ENCODE data around the gene MED23. TPM values are rescaled to one million over a fixed set of nuclear protein-coding genes. Genes with fewer than 3 reads are reported as not detected.

Gene MED23, protein sequence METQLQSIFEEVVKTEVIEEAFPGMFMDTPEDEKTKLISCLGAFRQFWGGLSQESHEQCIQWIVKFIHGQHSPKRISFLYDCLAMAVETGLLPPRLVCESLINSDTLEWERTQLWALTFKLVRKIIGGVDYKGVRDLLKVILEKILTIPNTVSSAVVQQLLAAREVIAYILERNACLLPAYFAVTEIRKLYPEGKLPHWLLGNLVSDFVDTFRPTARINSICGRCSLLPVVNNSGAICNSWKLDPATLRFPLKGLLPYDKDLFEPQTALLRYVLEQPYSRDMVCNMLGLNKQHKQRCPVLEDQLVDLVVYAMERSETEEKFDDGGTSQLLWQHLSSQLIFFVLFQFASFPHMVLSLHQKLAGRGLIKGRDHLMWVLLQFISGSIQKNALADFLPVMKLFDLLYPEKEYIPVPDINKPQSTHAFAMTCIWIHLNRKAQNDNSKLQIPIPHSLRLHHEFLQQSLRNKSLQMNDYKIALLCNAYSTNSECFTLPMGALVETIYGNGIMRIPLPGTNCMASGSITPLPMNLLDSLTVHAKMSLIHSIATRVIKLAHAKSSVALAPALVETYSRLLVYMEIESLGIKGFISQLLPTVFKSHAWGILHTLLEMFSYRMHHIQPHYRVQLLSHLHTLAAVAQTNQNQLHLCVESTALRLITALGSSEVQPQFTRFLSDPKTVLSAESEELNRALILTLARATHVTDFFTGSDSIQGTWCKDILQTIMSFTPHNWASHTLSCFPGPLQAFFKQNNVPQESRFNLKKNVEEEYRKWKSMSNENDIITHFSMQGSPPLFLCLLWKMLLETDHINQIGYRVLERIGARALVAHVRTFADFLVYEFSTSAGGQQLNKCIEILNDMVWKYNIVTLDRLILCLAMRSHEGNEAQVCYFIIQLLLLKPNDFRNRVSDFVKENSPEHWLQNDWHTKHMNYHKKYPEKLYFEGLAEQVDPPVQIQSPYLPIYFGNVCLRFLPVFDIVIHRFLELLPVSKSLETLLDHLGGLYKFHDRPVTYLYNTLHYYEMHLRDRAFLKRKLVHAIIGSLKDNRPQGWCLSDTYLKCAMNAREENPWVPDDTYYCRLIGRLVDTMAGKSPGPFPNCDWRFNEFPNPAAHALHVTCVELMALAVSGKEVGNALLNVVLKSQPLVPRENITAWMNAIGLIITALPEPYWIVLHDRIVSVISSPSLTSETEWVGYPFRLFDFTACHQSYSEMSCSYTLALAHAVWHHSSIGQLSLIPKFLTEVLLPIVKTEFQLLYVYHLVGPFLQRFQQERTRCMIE (N-terminal part only)
- total RNA-seq: 12.3 TPM
- long read RNA-seq, partial matches to known transcripts: 8 of 9 reads
- long read RNA-seq, other reads (novel, unspliced or antisense): 1 of 9 reads

DNA sequence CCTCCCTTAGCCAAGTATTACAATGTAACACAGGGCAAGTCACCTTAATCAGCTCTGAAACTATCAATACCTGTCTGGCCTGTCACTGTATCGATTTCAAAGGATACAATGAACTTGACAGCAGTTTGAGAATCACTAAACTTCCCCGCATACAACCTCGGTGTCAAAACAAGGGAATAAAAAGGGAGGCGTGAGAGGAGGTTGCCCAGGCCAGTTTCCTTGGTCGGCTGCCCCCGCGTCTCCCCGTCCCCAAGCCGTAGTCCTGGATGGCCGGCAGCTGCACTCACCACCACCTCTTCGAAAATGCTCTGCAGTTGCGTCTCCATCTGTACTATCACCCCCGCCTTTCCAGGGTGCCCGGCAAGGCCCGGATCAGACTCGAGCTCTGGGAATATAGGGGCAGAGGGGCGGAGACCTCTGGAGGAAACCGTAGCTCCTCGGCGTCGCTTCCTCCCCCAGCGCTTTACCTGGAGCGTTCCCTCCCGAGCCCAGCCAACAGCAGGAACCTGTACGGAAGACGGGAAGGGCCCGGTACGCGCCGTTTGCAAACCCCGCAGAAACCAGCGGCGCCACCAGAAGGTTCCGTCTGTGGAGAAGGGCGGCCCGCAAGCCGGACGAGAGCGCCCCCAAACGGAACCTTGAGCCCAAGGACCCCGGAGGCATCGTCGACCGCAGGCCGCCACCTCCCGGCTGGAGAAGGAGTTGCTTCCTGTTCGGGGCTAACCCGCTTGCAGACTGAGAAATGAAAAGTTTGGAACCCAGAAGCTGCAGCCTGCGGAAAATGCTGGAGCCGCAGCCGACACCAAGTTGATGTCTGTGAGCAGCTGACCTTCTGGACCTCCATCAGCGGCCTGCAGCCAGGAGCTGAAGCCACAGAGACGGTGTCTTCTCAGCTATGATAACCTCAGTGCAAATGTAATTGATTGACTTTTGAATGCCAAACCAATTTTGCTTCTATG, at the start of gene MED23:
Gene MED23 (minus strand): TSS at position 519 of the 959 bp plus-strand sequence. CDS start 193 bp downstream, at position 326.
- peak; percentile 97 for DNase-seq (ENCODE audit: low spot score)
- intact Hi-C loops (cut with DNase I): no loop called here

DNA sequence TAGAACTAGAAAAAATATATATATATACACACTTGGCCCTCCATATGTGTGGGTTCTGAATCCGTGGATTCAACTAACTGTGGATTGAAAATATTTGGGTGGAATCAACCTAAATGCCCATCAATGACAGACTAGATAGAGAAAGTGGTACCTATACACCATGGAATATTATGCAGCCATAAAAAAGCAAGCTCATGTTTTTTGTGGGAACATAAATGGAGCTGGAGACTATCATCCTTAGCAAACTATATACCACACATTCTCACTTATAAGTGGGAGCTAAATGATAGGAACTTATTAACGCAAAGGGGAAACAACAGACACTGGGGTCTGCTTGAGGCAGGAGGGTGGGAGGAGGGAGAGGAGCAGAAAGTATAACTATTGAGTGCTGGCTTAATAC, 45.1 kb upstream of the MED23 start:
- no peak for DNase-seq (ENCODE audit: low spot score)
- intact Hi-C loops (cut with DNase I): no loop called here

- intact Hi-C loops (cut with DNase I): no loop called here
- DNase-seq (ENCODE audit: low spot score): no peak
Observed at GRCh38 chr6:131669891-131670290, 41.8 kb upstream of the MED23 start.

DNA sequence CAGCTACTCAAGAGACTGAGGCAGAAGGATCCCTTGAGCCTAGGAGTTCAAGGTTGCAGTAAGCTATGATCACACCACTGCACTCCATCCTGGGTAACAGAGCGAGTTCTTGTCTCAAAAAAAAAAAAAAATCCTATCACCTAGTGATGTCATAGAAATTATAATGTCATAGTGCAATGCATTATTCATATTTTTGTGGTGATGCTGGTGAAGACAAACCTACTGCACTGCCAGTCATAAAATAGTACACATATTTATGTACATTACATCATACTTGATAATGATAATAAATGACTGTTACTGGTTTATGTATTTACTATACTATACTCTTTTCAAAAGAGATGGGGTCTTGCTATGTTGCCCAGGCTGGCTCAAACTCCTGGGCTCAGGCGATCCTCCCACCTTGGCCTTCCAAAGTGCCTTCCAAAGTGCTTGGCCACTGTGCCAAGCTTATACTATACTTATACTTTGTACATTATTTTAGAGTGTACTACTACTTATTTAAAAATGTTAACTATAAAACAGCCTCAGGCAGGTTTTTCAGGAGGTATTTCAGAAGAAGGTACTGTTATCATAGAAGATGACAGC, 35.6 kb upstream of the MED23 start:
- intact Hi-C loops (cut with DNase I): no loop called here

GRCh38 chr6:131660195-131660594, 32.2 kb upstream of the MED23 start:
- intact Hi-C loops (cut with DNase I): no loop called here
- DNase-seq (ENCODE audit: low spot score): no peak

More for the DNA sequence above, 35.6 kb upstream of the MED23 start:
- no peak for DNase-seq (ENCODE audit: low spot score)

DNA sequence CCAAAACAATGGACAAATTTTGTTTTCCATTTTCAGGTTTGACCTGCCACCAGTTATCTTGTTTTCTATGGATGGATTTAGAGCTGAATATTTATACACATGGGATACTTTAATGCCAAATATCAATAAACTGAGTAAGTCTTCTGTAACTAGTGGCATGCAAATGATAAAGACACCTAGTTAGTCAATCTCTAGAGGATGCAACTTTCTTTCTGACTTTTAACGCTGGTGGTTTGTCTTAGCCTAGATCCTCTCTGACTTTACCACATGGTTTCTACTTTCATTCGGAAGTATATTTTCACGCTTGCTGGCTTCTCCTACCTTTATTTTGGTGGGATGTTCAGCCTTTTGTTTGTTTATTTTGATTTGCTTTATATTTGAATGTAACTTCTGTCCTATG, 30.2 kb upstream of the MED23 start:
- intact Hi-C loops (cut with DNase I): no loop called here
- DNase-seq (ENCODE audit: low spot score): no peak

DNA sequence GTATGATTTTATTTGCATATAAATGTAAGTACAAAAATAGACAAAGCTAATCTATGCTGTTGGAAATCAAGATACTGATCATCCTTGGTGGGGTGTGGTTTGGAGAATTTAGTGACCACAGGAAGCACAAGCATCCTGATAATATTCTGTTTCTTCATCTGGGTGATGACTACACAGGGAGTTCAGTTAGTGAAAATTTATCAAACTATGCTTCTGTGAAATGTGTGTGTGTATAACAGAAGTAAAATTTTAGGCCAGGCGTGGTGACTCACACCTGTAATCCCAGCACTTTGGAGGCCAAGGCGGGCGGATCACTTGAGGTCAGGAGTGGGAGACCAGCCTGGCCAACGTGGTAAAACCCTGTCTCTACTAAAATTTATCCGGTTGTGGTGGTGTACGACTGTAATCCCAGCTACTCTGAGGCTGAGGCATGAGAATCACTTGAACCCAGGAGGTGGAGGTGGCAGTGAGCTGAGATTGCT, 29.6 kb upstream of the MED23 start:
- intact Hi-C loops (cut with DNase I): no loop called here
- no peak for DNase-seq (ENCODE audit: low spot score)

- intact Hi-C loops (cut with DNase I): no loop called here
- no peak for DNase-seq (ENCODE audit: low spot score)
Observed at GRCh38 chr6:131657222-131657621, 29.2 kb upstream of the MED23 start.

DNA sequence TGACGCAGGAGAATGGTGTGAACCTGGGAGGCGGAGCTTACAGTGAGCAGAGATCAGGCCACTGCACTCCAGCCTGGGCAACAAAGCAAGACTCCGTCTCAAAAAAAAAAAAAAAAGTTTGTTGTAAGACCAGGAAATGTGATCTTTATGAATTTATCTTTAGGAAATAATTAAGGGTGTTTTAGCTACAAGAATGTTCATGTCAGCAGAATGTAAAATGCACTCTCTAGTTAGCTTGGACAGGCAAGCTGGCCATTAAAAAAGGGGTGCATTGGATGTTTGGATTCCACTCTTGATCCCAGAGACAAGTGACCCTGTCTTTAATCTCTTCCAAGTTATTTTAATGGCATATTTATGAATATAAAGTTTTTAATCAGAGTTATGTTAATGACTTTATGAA, 28.6 kb upstream of the MED23 start:
- DNase-seq (ENCODE audit: low spot score): no peak
- intact Hi-C loops (cut with DNase I): no loop called here

DNA sequence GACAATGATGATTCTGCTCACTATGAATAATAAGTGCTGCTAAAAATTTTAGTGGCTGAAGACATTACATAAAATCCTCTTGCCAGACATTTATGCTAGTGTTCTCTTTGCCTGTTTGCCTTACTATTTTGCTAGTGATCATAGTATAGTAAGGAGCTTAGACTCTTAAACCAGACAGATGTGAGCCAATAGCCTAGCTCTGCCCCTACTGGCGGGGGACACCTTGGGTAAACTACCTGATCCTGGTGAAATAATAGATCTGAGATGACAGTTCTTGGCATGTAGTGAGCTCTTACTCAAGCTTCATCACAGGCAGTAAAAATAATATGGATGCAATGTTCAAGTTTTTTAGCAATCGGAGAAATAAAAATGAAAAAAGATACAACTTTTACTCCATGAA, 27.9 kb upstream of the MED23 start:
- intact Hi-C loops (cut with DNase I): no loop called here
- no peak for DNase-seq (ENCODE audit: low spot score)

DNA sequence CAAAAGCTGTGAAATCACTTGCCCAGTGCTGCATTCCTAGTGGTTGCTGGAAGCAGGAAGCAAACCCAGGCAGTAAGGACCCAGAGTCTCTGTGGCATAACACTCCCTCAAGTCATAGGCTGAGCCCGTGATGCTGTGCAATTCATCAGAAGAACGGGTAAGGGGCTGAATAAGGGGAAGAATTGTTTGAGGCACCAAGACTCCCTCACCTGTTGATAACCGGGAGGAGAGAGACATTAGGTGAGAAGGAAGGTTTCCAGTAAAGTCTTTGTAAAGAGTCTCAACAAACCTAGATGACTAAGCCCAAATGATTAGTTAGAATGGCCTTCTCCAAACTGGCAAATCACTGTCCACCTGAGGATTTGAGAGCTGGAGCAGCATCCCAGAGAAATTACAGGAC, 27.3 kb upstream of the MED23 start:
- intact Hi-C loops (cut with DNase I): no loop called here
- no peak for DNase-seq (ENCODE audit: low spot score)

DNA sequence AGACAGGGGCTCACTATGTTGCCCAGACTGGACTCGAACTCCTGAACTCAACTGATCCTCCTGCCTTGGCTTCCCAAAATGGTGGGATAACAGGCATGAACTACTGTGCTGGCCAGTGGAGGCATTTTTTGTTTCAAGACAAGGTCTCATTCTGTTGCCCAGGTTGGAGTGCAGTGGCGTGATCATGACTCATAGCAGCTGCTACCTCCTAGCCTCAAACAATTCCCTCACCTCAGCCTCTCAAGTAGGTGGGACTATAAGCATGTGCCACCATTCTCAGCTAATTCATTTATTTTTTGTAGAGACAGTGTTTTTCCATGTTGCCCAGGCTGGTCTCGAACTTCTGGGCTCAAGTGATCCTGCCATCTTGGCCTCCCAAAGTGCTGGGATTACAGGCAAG, 26.3 kb upstream of the MED23 start:
- intact Hi-C loops (cut with DNase I): no loop called here
- no peak for DNase-seq (ENCODE audit: low spot score)

DNA sequence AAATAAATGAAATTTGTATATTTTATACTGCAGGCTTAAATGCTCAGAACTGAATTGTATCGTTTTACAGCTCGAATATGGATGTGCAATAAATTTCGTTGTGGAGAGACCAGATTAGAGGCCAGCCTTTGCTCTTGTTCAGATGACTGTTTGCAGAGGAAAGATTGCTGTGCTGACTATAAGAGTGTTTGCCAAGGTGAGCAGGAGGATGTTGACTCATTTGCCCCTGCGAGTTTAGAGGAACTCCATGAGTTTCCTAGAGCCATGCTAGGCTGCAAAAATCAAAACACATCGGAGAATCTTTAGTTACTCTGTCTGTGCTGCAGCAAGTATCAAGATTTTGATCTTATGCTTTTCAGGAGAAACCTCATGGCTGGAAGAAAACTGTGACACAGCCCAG, 24.4 kb upstream of the MED23 start:
- DNase-seq (ENCODE audit: low spot score): no peak
- intact Hi-C loops (cut with DNase I): no loop called here

DNA sequence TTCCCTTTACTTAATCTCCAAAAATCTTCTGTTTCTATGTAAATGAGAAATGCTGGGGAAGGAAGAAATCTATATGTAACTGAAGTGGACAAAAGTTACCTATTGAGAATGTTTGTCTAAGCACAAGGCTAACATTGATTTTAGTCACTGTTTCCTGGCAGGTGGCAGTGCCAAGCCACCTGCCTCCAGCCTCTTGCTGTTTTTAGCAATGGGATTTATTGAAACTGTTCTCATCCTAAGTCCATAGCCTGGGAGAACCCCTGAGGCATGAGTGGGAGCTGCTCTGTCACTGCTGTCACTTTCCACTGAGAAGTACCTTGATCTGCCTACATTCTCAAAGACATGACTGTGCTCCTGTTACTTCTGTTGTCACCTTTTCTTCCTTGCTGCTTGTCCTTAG, 23.7 kb upstream of the MED23 start:
- intact Hi-C loops (cut with DNase I): no loop called here

GRCh38 chr6:131646249-131646670, 18.2 kb upstream of the MED23 start:
- no peak for DNase-seq (ENCODE audit: low spot score)
- intact Hi-C loops (cut with DNase I): no loop called here

More for the DNA sequence above, 23.7 kb upstream of the MED23 start:
- DNase-seq (ENCODE audit: low spot score): no peak

DNA sequence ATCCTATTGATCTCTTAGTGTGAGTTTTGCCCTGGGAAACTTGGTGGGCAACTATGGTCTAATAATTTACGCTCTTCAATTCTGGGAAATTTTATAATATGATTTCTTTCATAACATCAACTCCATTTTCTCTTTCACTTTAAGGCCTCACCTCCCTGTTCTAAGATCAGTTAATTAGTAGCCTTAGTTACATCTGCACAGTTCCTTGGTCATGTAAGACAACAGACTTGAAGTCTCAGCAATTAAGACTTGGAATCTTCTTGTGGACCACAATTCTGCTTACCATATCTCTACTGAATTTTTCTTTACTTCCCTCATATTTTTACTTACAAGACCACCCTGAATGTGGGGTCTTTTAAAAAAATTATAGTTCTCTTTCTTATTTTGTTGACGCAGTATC, 17.8 kb upstream of the MED23 start:
- intact Hi-C loops (cut with DNase I): no loop called here
- DNase-seq (ENCODE audit: low spot score): no peak

GRCh38 chr6:131644921-131645320, 16.9 kb upstream of the MED23 start:
- intact Hi-C loops (cut with DNase I): no loop called here
- no peak for DNase-seq (ENCODE audit: low spot score)

GRCh38 chr6:131643855-131644460, 15.9 kb upstream of the MED23 start:
- intact Hi-C loops (cut with DNase I): no loop called here
- no peak for DNase-seq (ENCODE audit: low spot score)

Measured in cardiac septum (tissue), 1 donor.